ENCODE results near the gene C14orf93. TPM values are rescaled to one million over a fixed set of nuclear protein-coding genes. Genes with fewer than 3 reads are reported as not detected.

Gene C14orf93
- total RNA-seq, 2 experiments from 2014 or later: 7.6 to 8.4 TPM

- H3K36me3 Mint-ChIP-seq (ENCODE audit: low read depth): no peaks in the 10 kb centered on the region
- no peak for TF ChIP-seq CTCF (IDR thresholded peaks at IDR 0.05)
- ATAC-seq (ENCODE audit: poor library complexity): no peak
These were observed 32.4 kb upstream of the C14orf93 start, which contains the start of gene PSMB11 for GRCh38 chr14:23042162-23042965. Gene PSMB11 (plus strand): TSS chr14:23042212. CDS start chr14:23042226, 14 bp downstream.

GRCh38 chr14:23041729-23042128 lies 31.8 kb upstream of the C14orf93 start:
- no peaks in the 10 kb centered on the region for H3K36me3 Mint-ChIP-seq (ENCODE audit: low read depth)
- no peaks in the 10 kb centered on the region for H3K4me1 Mint-ChIP-seq (ENCODE audit: low read depth)
- DNase-seq (no peak), ATAC-seq (ENCODE audit: poor library complexity) (no peak)
- H3K27me3 Mint-ChIP-seq: no peaks in the 10 kb centered on the region
- Histone ChIP-seq H3K4me3 (ENCODE audit: low read length) (no peak overlapping the region), H3K27ac (ENCODE audit: low read depth in 1 of 2, low read length in 2 of 2) (no peak overlapping the region), H3K27me3 (ENCODE audit: control insufficient read depth in 1 of 2, insufficient read depth in 2 of 2, low read length in 2 of 2) (no peaks in the 10 kb centered on the region), H3K36me3 (ENCODE audit: insufficient read depth, low read length) (no peaks in the 10 kb centered on the region), H3K9me3 (ENCODE audit: control insufficient read depth in 1 of 2, insufficient read depth in 1 of 2, low read length in 2 of 2) (no peaks in the 10 kb centered on the region), H3K4me1 (ENCODE audit: insufficient read depth, low read length) (no peaks in the 10 kb centered on the region)
- TF ChIP-seq CTCF (IDR thresholded peaks at IDR 0.05): no peak
- no peaks in the 10 kb centered on the region for H3K9me3 Mint-ChIP-seq
- H3K27ac Mint-ChIP-seq: no peak overlapping the region
- intact Hi-C loops (cut with DNase I, micrococcal nuclease): no loop called here
- no peak overlapping the region for H3K4me3 Mint-ChIP-seq
- CTCF ChIA-PET: no interaction called here
- POLR2A ChIA-PET: no interaction called here

More at GRCh38 chr14:23042162-23042965, 32.4 kb upstream of the C14orf93 start, which contains the start of gene PSMB11:
- Mint-ChIP-seq H3K4me1 (ENCODE audit: low read depth) (no peaks in the 10 kb centered on the region), H3K27me3 (no peaks in the 10 kb centered on the region), H3K27ac (no peak within 1 kb of the TSS), H3K9me3 (no peaks in the 10 kb centered on the region), H3K4me3 (no peak within 1 kb of the TSS)
- DNase-seq: no peak
- no peaks in the 10 kb centered on the region for H3K9me3 ChIP-seq (ENCODE audit: control insufficient read depth in 1 of 2, insufficient read depth in 1 of 2, low read length in 2 of 2)
- H3K27ac ChIP-seq (ENCODE audit: low read depth in 1 of 2, low read length in 2 of 2): no peak within 1 kb of the TSS
- H3K36me3 ChIP-seq (ENCODE audit: insufficient read depth, low read length): no peaks in the 10 kb centered on the region
- H3K27me3 ChIP-seq (ENCODE audit: control insufficient read depth in 1 of 2, insufficient read depth in 2 of 2, low read length in 2 of 2): no peaks in the 10 kb centered on the region
- no peak within 1 kb of the TSS for H3K4me3 ChIP-seq (ENCODE audit: low read length)
- intact Hi-C loops (cut with DNase I, micrococcal nuclease): no loop called here
- ChIA-PET CTCF (no interaction called here), POLR2A (no interaction called here)
- H3K4me1 ChIP-seq (ENCODE audit: insufficient read depth, low read length): no peaks in the 10 kb centered on the region

GRCh38 chr14:23040100-23040499 lies 30.2 kb upstream of the C14orf93 start:
- H3K4me1 Mint-ChIP-seq (ENCODE audit: low read depth): peaks cover 8% of the 10 kb centered on the region
- no peak overlapping the region for H3K27ac Mint-ChIP-seq
- H3K9me3 Mint-ChIP-seq: no peaks in the 10 kb centered on the region
- no peak overlapping the region for H3K4me3 Mint-ChIP-seq
- no peak for DNase-seq
- TF ChIP-seq CTCF (IDR thresholded peaks at IDR 0.05): no peak
- intact Hi-C loops (cut with DNase I, micrococcal nuclease): no loop called here
- H3K36me3 Mint-ChIP-seq (ENCODE audit: low read depth): no peaks in the 10 kb centered on the region
- Histone ChIP-seq H3K27me3 (ENCODE audit: control insufficient read depth in 1 of 2, insufficient read depth in 2 of 2, low read length in 2 of 2) (no peaks in the 10 kb centered on the region), H3K27ac (ENCODE audit: low read depth in 1 of 2, low read length in 2 of 2) (no peak overlapping the region), H3K9me3 (ENCODE audit: control insufficient read depth in 1 of 2, insufficient read depth in 1 of 2, low read length in 2 of 2) (no peaks in the 10 kb centered on the region), H3K4me3 (ENCODE audit: low read length) (no peak overlapping the region), H3K36me3 (ENCODE audit: insufficient read depth, low read length) (no peaks in the 10 kb centered on the region), H3K4me1 (ENCODE audit: insufficient read depth, low read length) (peaks cover 1% of the 10 kb centered on the region)
- ATAC-seq (ENCODE audit: poor library complexity): no peak
- CTCF ChIA-PET: interaction anchor here (0.7 to 1.5 kb wide), 4 partner anchors 29 to 53 kb away, joined by 3 to 4 read pairs (median 4); no protein-coding TSS in a partner anchor
- no peaks in the 10 kb centered on the region for H3K27me3 Mint-ChIP-seq
- POLR2A ChIA-PET: interaction anchor here (0.9 kb wide), 1 partner anchor 54 kb away, joined by 3 read pairs; no protein-coding TSS in a partner anchor

Measured in CD4-positive, alpha-beta T cell (primary cell).